Hippocampal formation (tissue), 2 donors: ENCODE data around the gene TBL1X.
"Not testable (repeated sequence)": the region's sequence is repeated elsewhere in the genome, so short reads cannot be mapped to it uniquely, and the experiment has no call there.

ENCODE experiments used
- DNase-seq, 2 donors: peaks; one replicate each; lab custom pipeline; 2025; lab: John Stamatoyannopoulos, UW

TBL1X gene

GRCh38 chrX:9765737-9766097 lies 300.9 kb downstream of the TBL1X start, which contains the start of gene GPR143:
Gene GPR143 (minus strand): TSS chrX:9765847. CDS start chrX:9765817, 30 bp downstream.
- no peak for DNase-seq

DNA sequence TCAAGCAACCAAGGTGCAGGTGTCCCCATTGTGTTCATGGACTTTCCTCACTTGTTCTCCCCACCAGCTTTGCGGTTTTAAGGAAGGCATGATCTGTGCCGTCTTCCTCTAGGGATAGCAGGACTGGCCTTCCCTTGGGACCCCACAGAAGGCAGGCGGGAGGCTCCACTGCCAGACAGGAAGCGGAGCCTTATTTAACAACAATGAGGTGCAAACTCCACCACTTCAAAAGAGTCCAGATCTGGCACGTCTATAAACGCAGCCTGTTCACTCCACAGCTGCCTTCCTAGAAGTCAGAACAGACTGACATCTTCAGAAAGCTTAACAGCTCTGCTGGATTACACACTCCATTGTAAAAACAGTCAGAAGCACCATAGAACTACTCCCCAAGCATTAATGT lies 302.5 kb downstream of the TBL1X start:
- DNase-seq: no peak

DNA sequence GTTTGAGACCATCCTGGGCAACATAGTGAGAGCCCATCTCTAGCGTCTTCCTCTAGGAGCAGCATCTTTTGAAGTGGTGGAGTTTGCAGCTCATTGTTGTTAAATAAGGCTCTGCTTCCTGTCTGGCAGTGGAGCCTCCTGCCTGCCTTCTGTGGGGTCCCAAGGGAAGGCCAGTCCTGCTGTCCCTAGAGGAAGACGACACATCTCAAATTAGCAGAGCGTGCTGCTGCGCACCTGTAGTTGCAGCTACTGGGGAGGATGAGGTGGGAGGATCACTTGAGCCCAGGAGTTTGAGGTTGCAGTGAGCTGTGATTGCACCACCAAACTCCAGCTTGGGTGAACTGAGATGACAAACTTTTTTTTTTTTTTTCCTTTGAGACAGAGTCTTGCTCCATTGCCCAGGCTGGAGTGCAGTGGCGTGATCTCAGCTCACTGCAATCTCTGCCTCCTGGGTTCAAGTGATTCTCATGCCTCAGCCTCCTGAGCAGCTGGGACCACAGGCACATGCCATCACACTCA lies 303.5 kb downstream of the TBL1X start:
- DNase-seq: not testable (repeated sequence)

GRCh38 chrX:9770319-9770718 lies 305.5 kb downstream of the TBL1X start:
- DNase-seq: no peak

GRCh38 chrX:9772943-9773342 lies 308.1 kb downstream of the TBL1X start:
- DNase-seq: no peak

DNA sequence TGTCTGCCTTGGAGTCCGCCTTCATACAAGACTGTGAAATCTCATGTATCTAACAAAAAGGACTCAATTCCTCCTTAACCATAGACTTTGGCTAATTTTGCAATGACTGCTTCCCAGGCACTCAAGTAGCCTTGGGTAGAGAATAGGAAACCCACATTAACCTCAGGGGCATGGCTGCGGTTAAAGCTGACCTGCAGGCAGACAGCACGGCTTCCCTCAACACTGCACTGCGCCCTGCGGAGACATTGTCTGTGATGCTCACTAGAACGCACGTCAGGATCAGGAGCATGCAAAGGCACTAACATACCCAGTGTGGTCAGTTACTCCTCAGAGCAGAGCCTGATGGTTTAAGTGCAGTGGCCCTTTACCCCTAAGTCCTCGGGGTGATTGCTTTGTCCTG lies 311.1 kb downstream of the TBL1X start:
- no peak for DNase-seq

DNA sequence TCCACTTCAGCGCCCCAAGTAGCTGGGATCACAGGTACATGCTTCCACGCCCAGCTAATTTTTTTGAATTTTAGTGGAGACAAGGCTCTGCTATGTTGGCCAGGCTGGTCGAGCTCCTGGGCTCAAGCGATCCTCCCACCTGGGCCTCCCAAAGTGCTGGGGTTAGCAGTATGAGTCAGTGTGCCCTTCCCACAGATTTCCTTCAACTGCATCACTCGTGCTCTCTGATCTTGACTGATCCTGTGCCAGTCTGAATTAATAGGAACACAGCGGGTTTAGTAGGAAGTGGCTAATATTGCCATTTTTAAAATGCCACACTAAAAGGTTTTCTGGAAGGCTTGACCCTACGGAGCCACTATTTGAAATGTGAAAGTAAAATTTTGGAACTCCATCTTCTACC lies 317.1 kb downstream of the TBL1X start:
- DNase-seq: no peak

DNA sequence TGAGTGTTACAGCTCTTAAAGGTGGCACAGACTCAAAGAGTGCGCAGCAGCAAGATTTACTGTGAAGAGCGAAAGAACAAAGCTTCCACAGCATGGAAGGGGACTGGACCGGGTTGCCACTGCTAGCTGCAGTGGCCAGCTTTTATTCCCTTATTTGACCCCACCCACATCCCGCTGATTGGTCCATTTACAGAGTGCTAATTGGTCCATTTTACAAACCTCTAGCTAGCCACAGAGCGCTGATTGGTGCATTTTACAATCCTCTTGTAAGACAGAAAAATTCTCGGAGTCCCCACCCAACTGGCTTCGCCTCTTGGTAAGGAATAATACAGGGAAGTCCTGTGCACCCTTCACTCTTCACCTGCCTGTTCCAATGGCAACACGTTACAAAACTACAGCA lies 319.5 kb downstream of the TBL1X start:
- no peak for DNase-seq

GRCh38 chrX:9785254-9785943 lies 320.5 kb downstream of the TBL1X start:
- no peak for DNase-seq

- DNase-seq: no peak
Observed at GRCh38 chrX:9785944-9786797, 321.3 kb downstream of the TBL1X start, which contains the start of gene SHROOM2. Gene SHROOM2 (plus strand): TSS chrX:9786429. CDS start chrX:9786546, 117 bp downstream.

GRCh38 chrX:9786798-9787635 lies 322.2 kb downstream of the TBL1X start:
- DNase-seq: no peak

DNA sequence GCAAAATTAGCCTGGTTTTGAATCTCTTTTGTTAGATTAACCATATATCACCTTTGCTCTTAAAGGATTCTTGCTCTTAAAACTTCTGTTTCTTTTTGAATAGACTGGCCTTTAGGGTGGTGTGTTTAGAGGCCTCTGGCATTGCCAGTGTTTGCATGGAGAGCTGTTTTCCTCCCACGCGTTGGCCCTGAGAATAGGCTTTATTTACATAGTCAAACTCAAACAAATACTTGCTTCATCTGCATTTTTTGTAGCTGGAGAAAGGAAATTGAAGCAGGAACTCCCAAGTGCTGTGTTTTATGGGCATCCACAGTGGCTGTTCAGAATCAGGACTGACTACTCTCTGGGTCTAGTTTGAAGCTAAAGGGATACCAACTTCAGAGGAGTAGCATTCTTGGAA lies 324.1 kb downstream of the TBL1X start:
- DNase-seq: no peak

- no peak for DNase-seq
Observed at GRCh38 chrX:9789555-9789954, 324.7 kb downstream of the TBL1X start.
